ENCODE results near the gene ACER2. TPM values are rescaled to one million over a fixed set of nuclear protein-coding genes. Genes with fewer than 3 reads are reported as not detected.
"Not testable (repeated sequence)": the region's sequence is repeated elsewhere in the genome, so short reads cannot be mapped to it uniquely, and the experiment has no call there.

ACER2 gene
- total RNA-seq, 1 donor from 2014 or later = 15.7 TPM

DNA sequence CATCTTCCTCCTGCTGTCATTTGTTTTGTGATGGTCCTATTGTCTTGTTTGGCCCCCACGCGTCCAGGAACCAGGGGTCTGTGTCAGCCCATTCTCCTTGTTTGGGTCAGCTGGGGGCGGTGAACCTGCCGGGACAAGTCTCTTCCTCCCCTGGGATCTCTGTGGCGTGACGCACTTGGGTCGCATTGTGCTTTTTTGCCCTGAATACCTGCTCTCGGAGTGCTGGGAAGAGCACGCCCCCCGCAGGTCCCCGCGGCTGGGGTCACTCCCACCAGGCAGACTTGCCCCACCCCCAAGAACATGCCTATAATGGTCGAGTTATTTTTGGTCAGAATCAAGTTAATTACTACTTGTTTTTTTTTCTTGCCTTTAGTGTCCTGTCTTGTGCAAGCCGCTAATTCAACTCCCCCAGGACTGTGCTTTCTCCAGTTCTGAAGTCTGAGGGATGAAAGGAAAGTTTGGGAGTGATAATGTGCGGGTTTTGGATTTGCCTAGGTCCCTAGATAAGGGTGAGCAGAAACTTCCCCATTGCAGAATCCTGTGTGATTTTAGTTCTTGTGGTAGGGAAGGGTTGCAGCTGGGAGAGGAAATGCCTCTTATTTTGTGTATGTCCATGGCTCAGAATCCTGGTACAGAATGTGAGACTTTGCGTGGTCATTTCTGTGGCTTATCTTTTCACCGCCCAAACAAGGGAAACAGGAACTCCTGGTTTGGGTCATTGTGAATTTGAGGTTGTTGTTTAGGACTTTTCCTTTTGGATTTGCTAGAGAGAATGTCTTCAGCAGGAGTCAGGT lies 789 bp downstream of the ACER2 start:
- DNase-seq = peak; percentile 51

DNA sequence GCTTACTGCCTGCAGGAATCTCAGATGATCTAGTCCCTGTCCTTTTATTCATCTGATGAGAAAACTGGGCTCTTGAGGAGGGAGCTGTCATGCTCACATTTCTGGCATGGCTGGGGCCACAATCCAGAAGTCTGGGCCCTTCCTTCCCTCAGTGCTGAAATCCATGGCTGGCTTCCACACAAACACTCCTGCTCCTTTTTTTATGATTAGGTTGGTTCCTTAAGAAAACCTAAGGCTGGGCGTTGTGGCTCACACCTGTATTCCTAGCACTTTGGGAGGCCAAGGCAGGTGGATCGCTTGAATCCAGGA lies 1.3 kb downstream of the ACER2 start:
- DNase-seq = no peak

DNA sequence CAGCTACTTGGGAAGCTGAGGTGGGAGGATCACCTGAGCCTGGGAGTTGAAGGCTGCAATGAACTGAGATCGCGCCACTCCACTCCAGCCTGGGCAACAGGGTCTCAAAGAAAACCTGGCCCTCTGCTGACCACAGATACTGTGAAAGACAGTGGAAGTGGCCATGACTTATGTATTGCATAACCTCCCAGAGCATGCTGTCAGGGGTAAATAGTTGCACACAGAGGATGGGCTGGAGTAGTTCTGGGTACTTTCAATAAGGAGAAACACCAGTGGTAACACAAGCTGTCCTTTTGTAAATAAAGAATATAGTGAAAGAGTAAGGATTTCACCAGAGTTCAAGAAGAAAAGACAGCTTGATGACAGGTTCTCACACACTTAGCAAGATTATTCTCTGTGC lies 1.8 kb downstream of the ACER2 start:
- no peak for DNase-seq

DNA sequence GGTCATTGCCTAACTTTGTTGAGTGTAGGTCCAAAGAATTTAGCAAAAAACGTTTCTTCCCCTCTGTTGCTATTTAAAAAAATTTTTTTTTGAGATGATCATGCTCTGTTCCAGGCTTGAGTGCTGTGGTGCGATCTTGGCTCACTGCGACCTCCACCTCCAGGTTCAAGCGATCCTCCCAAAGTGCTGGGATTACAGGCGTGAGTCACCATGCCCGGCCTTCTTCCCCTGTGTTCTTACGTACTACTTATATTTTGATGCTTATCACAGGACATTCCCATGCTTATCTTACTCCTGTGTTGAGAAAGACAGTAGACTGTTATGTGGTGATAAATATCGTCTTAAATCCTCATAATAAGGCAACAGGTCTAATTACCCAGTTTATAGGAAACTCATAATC lies 2.5 kb downstream of the ACER2 start:
- peak; percentile 64 for DNase-seq

DNA sequence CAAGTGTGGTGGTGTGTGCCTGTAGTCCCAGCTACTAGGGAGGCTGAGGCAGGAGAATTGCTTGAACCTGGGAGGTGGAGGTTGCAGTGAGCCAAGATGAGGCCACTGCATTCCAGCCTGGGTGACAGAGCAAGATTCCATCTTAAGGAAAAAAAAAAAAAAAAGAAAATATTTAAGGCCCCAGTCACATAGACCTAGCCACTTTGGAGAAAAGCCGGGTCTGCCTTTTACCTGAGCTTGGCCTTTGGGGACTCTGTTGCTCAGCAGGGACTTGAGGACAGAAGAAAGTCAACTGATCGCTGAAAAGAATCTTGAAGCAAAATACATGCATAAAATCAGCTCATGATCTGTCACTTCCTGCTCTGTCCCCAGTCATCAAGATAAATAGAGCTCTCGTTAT lies 4.6 kb downstream of the ACER2 start:
- not testable (repeated sequence) for DNase-seq

DNA sequence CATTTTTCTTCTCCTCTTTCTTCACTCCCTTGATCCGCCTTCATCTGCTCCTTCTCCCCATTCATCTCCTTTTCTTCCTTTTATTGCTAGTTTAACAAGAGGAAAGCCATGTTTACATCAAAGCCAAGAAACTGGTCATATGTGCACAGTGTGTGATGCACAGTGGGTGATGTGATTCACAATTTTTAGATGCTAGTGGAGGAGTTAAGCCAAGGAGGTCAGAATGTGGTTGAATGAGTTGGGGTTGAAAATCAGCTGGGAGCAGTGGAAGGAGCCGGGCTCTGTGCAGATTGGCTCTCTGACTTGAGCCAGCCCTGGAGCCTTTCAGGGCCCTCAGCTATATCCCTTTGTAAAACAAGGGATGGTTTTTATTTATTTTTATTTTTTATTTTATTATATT lies 7.3 kb downstream of the ACER2 start:
- DNase-seq = no peak

DNA sequence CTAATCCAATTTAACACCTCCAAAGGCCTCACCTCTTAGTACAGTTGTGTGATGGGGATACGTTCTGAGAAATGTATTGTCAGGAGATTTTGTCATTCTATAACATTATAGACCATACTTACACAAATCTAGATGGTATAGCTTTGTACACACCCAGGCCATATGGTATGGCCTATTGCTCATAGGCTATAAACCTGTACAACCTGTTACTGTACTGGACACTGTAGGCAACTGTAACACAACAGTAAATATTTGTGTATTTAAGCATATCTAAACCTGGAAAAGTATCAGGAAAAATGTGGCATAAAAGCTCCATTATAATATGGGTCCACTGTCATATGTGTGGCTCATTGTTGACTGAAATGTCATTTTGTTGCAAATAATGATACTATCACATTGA lies 12.1 kb downstream of the ACER2 start:
- no peak for DNase-seq

DNA sequence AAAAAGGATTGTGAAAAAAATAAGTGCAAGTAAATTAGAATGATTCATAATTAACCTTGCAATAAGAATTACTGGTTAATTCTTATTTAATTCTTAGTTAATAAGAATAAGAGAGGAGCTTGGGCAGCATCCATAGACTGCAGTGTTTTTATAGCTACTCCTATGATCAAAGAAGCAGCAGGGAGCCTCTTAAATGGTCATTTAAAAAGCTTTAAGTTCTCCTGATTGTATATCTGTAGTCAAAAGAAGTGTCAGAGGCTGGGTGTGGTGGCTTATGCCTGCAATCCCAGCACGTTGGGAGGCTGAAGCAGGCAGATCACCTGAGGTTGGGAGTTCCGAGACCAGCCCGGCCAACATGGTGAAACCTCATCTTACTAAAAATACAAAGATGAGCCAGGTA lies 14.4 kb downstream of the ACER2 start:
- no peak for DNase-seq

DNA sequence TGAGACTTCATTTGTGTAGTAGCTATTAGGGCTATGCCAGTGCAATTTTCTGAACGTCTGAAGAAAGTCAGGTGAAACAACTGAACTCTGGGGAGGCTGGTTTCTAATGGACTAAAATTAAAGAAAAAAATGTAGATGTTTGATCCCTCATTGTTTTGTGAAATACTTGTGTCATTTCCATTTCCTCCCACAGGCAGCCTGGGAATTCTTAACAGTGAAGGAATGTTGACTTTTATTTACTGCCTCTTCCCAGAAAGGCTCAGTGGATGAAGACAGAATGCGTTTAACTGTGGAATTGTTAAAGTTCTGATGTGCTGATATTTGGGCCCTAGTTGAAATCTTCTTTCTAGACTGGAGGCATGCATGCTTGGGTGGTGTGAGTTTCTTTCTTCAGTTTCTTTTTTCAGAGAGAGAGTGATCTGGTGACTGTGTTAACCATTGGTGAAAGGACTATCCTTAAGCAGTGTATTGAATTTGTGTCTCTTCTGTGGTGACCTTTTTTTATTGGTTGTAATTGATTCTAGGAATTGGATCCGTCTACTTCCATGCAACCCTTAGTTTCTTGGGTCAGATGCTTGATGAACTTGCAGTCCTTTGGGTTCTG lies 15.5 kb downstream of the ACER2 start:
- peak; percentile 83 for DNase-seq

DNA sequence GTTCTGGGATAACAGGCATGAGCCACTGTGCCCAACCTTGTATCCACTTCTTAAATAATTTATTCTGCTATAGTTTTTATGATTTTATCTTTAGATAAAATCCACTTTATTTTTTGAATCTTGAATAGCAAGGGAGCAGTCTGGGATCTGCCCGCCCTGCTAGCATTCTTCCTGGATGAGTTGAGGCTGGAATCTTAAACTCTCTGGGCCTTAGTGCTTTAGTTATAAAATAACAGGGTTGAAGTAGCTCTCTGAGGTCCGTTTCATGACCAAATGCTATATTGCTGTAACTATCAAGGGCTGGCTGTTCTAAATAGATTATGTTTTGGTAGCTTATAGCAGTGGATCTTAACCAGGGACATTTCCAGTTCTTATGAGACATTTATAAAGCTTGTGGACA lies 20.8 kb downstream of the ACER2 start:
- no peak for DNase-seq

DNA sequence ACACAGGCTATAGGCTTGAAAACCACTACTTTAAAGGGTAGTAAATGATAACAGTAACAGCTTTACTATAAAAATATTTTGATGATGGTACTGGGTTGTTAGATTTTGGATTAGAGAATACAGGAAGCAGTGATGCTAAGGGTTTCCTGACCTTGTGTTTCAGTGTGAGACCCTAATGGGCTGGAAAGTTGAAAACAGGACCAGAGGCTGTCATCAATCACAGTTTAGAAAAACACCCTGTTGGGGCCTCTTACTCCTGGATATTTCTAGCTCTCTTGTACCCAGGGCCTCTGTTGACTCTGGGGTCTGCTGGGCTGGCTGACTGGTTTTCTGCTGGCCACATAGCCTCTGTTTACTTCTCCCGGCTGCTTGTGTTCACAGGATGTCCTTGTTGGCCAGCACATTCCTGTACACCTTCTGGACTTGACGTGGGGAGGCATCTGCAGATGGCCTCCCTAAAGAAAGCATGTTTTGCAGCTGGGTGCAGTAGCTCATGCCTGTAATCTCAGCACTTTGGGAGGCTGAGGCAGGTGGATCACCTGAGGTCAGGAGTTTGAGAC lies 21.5 kb downstream of the ACER2 start:
- DNase-seq = peak; percentile 46

DNA sequence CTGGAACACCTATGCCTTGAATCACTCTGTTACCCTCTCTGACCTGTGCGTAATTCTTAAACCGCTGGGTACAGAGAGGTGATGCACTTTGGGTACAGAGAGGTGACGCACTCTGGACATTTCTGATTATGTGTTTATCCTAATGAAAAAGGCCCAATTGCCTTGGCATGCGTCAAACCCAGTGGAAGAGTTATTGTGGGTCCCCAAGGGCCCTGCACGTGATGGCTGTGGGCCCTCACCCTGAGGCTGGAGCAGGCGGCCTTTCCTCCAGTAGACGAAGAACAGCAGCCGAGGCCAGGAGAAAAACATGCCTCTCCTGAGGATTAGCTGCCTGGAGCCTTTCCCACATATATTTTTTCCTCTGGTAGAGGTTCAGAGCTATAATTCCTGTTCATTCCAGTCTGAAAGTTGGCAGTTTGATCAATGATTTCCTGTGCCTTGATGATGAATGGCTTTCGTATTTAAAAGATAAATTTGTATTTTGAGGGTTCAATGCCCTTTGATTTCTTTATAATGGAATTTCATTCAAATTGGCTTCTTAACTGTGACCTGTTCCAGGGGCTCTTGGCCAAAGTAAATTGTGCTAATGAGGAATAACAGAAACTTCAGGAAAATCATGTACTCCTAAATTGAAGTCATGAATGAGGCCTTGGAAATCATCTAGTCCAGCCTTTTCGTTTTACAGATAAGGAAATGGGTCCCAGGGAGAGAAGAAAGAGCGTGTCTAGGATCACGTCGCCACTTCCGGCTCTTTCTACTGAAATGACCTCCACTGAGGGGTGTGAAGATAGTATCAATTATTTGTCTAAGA lies 22.8 kb downstream of the ACER2 start:
- DNase-seq = peak; percentile 90

DNA sequence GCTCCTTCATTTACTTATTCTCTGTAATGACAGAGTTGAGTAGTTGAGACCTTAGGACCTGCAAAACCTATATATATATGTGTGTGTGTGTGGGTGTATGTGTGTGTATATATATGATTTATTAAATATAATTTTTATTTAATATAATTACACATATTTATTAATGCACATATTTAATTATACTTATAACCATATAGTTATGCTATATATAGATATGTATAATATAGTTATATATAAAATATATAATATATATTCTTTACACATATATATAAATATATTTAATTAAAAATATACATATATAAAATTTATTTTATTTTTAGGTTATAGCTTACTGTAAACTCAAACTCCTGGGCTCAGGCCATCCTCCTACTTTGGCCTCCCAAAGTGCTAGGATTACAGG lies 23.7 kb downstream of the ACER2 start:
- no peak for DNase-seq

DNA sequence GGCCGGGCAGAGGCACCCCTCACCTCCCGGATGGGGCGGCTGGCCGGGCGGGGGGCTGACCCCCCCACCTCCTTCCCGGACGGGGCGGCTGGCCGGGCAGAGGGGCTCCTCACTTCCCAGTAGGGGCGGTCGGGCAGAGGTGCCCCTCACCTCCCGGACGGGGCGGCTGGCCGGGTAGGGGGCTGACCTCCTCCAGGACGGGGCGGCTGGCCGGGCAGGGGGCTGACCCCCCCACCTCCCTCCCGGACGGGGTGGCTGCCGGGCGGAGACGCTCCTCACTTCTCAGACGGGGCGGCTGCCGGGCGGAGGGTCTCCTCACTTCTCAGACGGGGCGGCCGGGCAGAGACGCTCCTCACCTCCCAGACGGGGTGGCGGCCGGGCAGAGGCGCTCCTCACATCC lies 24.9 kb downstream of the ACER2 start:
- DNase-seq = not testable (repeated sequence)

DNA sequence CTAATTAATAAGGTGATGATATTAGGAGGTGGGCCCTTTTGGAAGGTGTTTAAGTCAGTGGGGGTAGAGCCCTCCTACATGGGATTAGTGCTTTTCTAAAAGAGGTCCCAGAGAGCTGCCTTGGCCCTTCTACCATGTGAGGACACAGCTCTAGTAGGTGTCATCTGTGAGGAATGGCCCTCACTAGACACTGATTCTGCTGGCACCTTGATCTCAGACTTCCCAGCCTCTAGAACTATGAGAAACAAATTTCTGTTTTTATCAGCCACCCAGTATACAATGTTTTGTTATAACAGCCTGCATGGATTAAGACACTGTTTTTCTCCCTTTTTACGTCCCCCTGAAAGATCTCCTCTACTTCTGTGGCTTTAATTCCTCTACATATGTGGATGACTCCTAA lies 31.6 kb downstream of the ACER2 start:
- no peak for DNase-seq

DNA sequence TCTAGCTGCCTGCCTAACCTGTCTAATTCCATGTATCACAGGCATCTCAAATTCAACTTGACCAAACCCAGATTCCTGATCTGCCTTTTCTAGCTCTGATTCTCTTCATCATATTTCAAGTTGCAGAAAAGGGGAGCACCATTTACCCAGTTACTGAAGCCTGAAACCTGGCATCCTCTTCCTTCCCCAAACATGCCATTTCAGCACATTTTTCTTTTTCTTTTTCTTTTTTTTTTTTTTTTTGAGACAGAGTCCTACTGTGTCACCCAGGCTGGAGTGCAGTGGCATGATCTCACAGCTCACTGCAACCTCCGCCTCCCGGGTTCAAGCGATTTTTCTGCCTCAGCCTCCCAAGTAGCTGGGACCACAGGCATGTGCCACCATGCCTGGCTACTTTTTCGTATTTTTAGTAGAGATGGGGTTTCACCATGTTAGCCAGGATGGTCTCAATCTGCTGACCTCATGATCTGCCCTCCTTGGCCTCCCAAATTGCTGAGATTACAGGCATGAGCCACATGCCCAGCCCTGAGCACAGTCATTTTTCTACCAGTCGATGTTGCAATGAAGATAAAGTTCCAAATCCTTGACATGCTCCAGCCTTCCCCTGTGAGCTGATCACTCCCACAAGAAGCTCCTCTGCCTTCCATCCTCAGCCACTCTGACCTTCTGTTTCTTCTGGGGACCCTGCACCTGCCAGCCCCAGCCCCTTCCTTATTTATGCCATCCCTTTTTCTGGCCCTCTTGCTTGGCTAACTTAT lies 32.2 kb downstream of the ACER2 start:
- no peak for DNase-seq

DNA sequence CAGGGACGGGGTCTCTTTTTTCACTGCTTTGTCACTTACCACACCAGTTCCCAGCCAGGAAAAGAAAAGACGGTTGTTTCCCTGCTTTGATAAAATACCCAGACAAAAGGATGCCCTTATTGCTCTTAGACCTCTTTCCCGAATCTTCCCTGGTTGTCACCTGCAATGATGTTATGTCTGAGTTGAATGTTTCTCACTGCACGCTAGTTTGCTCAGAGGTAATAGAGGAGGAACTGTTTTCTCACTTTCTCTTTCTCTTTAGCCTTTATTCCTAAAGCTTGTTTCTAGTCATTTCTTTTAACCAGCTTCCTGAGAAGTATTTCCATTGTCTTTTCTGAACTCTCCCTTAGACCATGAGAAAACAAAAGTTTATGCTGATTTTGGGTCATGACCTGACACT lies 32.9 kb downstream of the ACER2 start:
- peak; percentile 18 for DNase-seq

DNA sequence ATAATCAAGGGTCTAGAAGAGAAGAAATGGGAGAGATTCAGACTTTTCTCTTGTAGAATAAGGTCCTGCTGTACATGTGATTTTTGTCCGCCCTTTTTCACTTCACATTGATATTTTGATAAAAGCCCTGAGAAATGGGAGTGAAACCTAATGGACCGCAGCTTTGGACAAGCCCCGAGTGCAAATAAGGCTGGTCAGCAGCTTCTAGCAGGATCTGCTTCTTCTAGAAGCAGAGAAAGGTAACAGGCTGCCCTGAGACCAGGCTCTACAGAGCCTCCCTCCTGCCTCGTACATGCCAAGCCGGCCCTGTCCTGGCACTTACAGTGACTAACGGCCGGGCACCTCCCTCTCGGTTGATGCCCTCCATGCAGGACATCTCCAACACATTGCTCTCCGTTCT lies 33.4 kb downstream of the ACER2 start:
- no peak for DNase-seq

DNA sequence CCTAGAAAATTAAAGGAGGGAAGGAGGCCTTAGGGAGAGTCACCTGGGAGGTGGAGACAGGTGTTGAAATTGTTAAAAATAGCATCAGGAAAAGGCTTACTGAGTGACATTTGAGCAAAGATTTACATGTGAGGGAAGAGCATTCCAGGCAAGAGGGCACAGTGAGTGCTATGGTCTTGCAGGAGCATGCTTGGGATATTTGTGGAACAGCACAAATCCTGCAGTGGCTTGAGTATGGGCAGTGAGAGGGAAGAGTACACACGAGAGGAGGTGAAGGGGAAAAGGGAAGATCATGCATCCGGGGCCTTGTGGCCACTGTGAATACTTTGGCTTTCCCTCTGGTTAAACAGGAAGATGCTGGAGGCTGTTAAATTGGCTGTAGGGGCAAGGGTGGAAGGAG lies 36.6 kb downstream of the ACER2 start:
- DNase-seq = no peak

DNA sequence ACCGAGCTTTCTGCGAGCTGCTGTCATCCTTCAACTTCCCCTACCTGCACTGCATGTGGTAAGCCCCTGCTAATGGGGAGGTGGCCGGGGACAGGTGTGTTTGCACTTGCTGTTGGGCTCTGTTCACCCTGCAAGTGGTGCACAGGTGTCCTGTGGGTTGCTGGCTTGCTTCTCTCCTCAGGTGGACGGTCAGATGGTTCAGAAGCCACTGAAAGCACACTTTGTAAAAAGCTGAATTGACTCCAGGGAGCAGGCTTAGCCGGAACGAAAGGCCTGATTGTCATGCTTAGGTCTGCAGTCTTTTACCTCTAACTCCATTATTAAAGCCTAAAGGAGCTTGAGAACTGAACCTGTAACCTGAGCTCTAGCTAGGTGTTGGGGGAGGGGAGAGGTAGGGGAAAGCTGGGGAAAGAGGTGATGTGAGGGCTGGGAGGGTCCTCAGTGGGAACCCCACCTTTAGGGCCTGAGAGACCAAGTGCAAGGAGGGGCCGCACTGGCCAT lies 37.6 kb downstream of the ACER2 start:
- DNase-seq = no peak

DNA sequence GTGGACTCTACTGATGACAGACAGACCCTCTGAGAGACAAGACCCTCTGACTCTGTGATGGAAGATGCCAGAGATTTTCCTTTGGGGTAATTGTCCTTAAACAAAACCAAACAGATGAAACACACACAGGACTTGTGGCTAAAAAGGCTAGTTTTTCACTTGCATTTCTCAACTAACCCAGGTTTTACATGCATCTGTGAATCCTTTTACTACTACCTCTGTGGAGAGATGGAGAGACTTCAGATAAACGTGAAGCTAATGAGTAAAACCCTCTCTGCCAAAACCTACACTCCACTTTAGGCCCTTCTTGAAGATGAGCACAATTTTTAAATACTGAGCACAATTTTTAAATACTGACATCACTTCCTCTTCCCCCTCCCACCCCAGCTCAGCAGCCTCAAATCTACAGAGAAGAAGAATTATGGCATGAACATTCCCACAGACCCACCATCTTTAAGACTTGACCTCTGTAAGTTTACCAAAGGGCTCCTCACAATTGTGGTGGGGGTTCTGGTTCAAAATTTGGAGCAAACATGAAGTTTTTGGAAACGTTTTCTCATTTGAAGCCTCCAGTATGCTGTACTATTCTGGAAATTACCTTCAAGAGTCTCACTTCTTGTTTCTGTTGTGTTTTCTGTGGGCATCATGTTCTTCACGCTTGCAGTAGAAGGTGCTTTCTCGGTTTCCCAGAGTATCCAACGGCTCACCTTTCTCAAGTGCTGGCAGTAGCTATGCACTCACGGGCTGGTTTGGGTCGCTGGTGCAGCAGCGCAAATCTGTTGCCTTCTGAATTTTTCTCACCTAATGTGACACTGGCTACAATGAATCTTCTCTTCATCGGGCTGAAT lies 42.7 kb downstream of the ACER2 start:
- no peak for DNase-seq

DNA sequence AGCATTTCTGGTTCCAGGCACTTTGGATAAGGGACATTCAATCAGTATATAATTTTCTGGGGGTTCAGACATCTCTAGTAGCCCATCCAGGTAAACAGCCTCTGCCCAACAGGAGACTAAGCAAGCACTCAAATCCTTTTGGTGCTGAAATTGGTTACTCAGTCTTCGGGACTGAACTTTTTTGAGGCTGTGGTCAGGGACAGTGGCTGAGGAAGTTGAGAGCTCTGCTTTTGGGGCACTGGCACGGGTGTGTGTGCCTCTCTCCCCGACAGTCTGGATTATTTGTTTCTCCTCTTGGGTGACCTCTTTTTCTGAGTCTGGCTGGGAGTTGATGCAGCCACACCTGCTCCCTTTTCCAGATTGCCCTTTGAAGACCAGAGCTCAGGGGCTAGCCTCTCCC lies 47.6 kb downstream of the ACER2 start:
- DNase-seq = no peak
